HG02938 (cell line): ENCODE measurements around the gene POLR1E.
A peak's percentile ranks its signal among the peaks of the same experiment; 100 is the strongest.
"Not testable (repeated sequence)": the region's sequence is repeated elsewhere in the genome, so short reads cannot be mapped to it uniquely, and the experiment has no call there.

ENCODE experiments used
- ATAC-seq: cut with Tn5 transposase; IDR thresholded peaks from one replicate; pipeline ENCODE4 v1.9.1; 2021; ENCODE audit warnings: mild to moderate bottlenecking, moderate library complexity; ENCODE audit not compliant: unreplicated experiment

POLR1E gene

DNA sequence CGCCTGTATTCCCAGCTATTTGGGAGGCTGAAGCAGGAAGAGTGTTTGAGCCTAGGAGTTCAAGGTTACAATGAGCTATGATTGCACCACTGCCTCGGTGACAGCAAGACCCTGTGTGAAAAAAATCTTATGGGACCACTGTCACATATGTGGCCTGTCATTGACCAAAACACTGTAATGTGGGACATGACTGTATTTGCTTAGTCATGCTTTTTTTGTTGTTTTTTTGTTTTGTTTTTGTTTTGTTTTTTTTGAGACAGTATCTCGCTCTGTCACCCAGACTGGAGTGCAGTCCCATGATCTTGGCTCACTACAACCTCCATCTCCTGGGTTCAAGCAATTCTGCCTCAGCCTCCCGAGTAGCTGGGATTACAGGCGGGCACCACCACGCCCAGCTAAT is 13.5 kb downstream of the POLR1E start:
- ATAC-seq: no peak

DNA sequence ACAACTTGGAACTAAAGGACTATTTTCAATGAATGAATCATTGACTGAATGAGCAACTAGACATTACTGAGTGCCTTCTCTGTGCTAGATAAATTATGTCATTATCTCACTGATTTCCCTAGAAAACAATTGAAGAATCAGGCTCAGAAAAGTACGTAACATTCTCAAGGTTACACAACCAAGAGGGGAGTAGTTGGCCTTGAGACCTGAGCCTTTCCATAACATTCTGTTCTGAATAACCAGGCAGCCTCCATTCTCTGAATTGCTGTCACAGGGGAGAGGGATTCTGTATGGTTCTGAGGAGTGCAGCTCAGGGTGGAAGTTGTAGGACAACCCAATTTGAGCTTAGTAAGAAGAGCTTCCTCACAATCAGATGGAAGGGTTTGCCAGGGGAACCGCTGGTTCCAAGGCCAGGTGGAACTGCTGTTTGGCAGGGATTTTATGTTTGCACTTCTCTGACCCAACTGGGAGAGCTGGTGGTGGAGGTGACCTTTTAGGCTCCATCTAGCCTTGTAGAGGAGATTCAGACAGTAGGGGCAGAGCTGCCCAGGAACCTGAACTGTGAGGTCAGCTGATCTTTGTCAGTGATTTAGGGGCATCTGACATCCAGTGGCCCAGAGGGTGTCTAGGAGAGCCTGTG is 16.3 kb downstream of the POLR1E start:
- ATAC-seq: no peak

DNA sequence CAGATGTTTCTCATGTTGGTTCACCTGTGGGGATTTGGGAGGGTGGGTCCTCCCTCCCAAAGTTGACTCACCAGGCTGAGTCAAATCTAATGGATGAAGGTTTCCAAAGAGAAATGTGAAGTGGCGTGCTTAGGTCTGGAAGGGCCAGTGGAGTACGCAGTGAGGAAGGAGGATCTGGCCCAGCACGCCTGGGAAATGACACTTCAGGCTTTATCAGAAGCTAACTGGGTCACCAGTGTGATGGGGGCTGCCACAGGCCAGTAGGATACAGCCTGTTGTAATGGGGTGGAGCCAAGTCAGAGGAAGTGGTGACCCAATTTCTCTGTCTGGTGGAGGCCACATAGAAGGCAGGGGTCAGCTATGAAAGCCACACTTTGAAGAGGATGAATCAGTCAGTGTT is 18.0 kb downstream of the POLR1E start:
- ATAC-seq: no peak

DNA sequence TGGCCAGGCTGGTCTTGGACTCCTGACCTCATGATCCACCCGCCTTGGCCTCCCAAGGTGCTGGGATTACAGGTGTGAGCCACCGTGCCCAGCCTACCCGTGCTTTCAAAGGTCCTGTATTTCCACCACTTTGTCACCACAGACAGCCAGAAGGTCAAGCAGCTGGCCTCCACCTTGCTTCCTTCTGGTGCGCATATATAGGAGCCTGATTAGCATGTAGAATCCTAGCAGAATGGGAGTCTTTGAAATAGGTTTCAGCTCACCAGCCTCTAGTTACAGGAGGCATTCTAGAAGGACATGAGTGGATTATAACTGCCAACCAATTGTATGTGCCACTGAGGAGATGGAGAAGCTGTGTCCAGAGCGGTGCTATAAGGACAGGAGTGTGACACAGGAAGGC is 18.9 kb downstream of the POLR1E start:
- no peak for ATAC-seq

DNA sequence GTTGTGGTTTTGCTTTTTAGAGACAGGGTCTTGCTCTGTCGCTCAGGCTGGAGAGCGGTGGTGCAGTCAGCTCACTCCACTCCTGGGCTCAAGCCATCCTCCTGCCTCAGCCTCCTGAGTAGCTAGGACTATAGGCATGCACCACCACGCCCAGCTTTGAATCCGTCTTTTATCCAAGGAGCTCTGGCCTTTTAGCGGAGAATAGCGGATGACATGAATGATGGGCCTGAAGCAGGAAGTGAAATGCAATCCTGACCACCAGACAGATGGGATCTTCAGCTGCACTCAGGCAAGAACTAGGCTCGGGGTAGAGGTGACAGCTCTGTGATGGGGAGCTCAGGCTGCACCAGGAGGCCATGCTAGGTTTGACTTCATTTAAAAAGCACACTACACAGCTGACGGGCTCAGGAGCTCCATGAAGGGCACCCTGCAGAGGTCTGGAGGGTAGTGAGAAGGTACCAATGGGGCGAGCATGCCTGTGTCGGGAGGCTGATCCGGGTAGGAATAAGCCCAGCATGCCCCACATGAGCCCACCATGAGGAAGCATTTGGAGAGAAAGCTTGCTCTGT is 21.9 kb downstream of the POLR1E start:
- no peak for ATAC-seq

DNA sequence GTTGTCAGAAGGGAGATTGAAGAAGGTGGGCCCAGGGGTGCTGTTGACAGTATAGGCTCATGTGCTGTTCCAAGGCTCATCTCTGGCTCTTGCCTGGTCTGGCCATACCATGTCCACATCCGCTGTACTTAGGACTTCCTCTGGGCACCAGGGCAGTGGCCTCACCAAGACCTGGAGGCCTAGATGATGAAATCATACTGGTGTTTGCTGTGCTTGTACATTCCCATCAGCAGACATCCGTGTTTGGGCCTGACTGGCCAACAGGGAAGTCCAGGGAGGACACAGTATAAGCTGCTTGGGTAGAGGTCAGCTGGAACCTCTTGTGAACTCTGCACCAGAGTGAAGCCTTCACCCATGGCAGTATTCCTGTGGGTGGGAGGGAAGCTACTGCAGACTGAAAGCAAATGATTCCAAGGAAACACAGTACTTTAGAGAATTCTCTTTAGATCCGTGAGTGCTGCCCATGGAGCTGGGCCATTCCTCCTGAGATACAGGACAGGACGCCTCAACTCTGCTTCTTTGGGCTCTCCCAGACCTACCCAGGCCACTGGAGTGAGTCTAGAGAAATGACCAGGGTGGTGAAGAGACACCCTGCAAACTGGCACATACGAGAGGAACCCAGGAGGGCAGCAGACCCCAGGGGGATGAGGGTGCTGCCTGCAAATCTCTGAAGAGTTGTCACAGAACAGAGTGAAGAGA is 22.5 kb downstream of the POLR1E start:
- no peak for ATAC-seq

DNA sequence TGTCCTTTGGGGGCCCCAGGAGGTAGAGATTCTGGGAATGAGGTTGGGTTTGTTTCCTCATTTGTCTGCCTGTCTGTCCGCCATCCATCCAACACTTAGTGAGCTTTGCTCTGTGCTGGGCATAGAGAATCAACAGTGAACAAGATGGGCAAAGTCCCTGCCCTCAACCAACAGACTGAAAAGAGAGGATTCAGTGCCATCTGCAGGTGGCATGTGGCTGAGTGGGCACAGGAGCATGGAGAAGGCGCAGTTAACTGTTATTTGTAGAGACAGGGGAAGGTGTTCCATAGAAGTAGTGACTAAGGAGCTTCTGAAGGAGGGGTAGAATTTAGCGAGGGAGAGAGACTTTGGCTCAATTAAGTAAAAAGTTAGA is 23.1 kb downstream of the POLR1E start:
- ATAC-seq: no peak

DNA sequence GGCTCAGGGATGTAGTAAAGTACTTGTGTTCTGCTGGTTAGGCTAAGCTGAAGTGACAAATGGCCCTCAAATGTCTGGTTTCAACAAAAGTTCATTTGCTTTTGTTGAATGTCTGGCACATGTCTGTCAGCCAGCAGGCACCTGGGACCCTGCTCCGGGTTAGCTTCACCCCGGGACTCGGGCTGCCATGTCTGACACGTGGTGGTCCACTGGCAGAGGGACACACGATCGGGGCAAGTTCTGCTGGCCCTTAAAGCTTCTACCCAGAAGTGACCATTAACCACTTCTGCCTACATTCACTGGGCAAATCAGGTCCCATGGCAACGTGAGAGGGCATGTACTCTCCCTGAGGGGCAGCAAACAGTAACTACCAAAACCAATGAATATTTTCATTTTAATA is 23.8 kb downstream of the POLR1E start:
- ATAC-seq: no peak

DNA sequence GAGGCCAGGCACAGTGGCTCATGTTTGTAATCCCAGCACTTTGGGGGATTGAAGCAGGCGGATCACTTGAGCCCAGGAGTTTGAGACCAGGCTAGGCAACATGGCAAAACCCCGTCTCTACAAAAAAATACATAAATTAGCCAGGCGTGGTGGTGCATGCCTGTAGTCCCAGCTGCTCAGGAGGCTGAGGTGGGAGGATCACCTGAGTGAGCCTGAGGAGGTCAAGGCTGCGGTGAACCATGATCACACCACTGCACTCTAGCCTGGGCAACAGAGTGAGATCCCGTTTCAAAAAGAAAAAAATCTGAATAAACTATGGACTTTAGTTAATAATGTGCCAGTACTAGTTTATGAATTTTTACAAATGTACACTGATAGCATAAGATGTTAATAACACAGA is 24.3 kb downstream of the POLR1E start:
- ATAC-seq: not testable (repeated sequence)

DNA sequence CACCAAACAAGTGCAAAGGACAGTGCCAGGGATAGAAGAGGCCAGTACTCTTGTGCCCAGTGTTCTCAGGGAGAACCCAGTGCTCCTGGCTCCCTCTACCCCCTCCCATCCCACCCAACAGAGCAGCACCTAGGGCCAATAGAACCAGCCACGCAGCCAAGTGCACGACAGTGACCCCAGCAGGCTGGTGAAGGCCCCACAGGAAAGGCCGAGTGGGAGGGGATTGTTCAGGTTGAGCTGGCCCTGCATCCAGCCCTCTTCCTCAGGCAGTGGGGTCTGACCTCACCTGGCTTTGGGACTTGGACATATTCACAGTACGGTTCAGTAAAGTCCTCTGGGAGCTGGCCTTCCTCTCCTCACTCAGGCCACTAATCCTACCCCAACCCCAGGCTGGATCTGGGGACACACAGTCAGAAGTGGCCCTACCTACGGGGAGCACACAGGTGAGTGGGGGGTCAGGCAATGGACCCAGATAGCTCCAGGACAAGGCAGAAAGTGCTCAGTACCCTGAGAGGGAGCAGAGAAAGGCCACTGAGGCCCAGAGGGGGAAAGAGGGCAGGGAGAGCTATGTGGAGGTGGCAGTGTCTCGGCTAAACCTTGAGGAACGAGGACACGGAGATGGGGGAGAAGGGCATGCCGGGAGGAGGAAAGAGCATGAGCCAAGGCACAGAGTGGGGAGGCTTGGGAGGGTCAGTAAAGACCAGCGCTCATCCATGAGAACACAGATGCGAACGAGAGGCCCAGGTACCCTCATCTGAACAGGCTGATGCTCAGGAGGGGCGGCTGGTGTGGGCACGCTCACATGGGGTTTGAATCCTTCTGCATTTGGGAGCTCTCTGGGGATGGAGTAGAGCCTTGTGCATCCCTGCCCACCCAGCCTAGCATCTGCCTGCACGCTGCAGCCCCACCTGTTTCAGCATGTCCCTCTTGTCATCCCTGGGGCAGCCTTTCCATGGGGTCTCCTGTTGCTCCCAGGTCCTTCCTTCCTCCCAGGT is 25.6 kb downstream of the POLR1E start:
- no peak for ATAC-seq

DNA sequence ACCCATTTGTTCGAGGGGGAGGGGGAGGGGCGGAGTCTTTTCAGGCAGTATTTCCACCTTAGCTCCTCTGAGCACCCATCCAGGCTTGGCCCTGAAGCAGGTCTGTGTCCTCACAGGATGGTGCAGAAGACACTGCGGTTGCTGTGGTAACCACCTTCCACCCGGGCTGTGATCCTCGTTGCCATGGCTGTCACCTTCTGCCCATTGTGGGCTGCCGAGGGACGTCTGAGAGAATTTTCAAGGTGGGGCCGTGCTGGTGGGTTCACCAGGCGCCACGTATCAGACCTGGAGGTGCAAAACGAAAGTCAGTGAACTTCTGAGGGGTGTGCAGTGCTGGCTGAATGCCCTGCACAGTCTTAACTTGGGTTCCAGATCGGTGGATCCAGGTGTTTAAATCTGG is 26.7 kb downstream of the POLR1E start:
- ATAC-seq: no peak

DNA sequence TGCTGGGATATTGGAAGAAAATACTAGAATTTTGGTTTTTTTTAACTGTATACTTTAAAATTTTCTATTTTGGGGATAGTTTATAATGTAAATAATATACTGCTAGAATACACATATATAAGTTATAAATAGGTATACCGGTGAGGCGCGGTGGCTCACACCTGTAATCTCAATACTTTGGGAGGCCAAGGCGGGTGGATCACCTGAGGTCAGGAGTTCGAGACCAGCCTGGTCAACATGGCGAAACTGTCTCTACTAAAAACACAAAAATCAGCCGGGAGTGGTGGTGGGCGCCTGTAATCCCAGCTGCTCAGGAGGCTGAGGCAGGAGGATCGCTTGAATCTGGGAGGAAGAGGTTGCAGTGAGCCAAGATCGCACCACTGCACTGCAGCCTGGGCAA is 28.7 kb downstream of the POLR1E start:
- not testable (repeated sequence) for ATAC-seq

DNA sequence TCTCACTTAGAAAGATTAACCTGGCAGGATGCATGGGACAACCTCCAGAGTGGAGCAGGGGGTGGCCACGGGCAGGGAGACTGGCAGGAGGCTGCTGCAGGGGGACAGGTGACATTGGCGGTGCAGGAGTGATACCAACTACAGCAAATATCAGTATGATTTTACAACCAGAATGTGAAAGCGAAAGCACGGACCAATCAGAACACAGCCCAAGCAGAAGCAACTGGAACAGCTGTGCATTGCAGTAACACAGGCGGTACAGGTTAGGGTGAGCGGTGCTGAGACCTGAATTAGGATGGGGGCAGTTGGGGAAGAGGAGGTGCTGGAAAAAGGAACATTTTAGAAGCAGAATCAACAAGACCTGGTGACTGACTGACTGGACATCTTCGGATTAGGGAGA is 29.3 kb downstream of the POLR1E start:
- ATAC-seq: no peak

DNA sequence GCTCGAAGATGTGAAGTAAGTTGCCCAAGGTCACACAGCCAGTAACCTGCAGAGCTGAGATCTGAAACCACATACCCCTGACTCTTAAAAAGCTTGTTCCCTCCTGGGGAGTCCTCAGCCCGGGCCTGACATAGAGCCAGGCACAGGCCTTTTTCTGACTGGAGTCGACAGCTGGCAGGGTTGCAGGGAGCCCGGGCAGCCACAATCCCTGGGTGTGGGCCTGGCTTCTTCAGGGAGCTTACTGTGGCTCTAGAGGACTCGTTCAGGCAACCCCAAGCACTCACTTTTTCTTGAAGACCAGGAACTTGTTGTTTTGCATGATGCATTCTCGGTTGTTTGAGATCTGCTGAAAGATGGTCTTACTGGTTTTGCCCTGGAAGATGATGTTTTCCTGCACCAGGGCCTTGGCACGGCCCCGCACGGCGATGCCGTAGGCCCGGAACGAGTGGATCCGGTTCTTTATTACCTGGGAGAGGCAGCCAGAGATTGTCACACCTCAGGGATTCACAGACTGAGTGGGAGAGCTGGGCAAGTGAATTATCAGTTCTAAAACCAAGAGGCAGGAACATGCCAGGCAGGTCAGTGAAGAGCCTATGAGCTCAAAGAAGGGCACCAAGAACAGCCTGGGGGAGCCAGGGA is 30.0 kb downstream of the POLR1E start:
- ATAC-seq: no peak

DNA sequence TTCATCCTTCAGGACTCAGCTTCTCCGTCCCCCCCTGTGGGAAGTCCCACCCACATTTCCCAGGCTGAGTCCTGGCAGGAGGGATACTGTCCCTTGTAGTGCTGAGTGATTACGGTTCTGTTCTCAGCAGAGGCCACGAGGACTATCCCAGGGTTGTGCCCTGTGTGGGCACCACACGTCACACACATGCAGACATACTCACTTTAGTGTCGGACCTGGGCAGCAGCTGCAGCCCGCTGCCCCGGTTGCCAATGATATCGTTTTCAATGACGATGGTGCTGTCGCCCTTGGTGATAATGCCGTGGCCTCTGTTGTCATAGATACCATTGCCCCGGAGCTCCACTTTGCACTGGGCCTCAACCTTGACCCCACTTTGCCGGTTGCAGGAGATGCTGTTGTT is 32.2 kb downstream of the POLR1E start:
- no peak for ATAC-seq

DNA sequence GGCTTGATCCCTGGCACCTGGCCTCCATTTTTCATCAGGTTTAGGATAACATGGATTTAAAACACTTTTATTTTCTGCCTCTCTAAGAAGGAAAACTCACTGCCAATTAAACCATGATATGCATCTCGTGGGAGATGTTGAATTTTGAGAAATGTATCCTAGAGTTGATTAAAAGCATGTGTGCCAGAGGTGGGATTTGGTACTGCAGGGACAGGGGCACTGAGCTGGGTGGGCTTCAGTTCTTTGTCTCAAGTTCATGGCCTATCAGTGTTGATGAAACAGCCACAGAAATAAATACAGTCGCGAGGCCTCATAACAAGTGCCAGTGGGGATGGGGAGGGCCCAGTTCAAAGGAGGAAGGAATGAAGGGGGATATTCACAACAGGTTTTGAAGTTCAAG is 34.9 kb downstream of the POLR1E start:
- no peak for ATAC-seq

DNA sequence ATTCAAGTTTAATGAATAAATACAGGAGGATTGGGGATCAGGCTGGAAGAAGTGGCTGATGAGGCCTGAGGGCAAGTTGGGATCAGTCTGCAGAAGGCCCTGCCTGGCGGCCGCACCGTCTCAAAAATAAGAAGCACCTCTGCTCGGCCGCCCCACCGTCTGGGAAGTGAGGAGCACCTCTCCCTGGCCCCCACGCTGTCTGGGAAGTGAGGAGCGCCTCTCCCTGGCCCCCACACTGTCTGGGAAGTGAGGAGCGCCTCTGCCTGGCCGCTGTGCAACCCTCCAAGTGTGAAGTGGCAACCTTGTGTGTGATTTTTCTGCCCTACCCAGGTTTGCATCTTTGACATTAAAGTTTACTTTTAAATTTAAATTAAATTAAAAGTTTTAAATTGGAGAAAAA is 35.4 kb downstream of the POLR1E start:
- no peak for ATAC-seq

DNA sequence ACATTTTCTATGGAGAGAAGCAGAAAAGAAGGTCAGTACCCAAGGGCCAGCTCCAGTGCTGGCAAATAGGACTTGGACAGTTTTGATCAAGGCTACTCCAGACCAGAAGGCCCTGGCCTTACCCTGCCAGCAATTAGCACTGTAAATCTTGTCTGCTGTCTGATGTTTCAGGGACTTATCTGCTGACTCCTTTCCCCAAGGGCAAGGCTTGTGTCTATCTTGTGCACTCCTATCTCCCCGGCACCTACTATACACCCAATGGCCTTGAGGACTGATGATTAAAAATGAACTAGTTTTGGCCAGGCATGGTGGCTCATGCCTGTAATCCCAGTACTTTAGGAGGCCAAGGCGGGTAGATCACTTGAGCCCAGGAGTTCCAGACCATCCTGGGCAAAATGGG is 37.2 kb downstream of the POLR1E start:
- no peak for ATAC-seq

DNA sequence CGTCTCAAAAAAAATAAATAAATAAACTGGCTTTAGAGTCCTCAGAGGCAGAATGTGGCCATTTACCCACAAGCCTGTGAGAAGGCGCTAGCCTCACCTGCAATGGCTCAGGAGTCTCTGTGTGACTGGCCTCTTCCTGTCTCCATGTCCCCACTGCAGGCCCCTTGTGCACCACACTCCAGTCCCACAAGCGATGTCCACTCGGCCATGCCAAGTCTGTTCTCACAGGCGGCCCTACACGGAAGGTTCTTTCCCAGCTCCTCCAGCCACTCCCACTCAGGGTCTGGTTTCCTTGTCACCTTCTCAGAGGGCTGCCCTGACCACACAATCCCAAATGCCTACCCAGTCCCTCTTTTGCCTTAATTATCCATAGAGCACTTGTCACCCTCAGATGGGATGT is 38.2 kb downstream of the POLR1E start:
- no peak for ATAC-seq

DNA sequence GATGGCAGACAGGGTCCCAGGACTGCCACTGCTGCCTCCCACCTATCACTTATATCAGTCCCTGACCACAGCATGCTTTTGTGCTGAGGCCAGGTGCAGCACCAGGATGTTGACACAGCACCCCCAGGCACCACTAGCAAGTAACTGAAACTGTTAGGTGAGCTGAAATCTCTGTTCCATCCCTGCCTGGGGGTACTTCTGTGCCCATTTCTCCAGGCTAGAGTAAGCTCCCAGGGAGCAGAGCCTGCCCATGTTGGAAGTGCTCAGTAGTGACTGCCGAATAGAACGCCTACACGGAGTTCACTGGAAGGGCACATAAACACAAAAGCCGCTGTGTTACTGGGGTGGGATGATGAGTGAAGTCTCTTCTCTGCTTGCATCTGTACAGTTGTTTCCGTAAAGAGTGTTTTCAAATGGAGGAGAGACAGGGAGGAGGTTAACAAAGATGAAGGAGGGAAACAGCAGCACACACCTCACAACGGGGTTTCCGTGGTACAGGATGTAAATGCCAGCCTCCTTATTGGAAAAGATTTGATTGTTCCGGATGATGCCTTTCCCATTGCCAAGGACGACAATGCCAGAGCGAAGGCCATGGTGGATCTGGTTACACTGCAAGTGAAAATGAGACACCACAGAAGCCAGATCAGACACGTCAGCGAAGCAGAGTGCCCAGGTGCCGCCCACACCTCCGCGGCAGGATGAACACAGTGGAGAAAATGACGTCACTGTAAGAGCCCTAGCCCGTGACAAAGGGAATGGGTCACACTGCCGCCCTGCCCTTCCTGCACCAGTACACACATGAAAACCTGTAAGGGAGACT is 43.1 kb downstream of the POLR1E start:
- peak; percentile 64 for ATAC-seq
